GM13976 (cell line): Measurements from ENCODE around the gene SLCO2A1.

ENCODE experiments used
- DNase-seq: peaks from one replicate; pipeline ENCODE4 v3.0.0; 2012; ENCODE audit warnings: low spot score
- in situ Hi-C: fragments of 300-500 bp; cut with MboI; formaldehyde crosslinking; loops from one replicate; pipeline ENCODE4 v1.12.0; 2022; ENCODE audit warnings: low sequenced_read_pairs, mixed read lengths, inconsistent platforms; ENCODE audit not compliant: unreplicated experiment
- TF ChIP-seq, protein P1 (sequence below): IDR thresholded peaks from 2 replicates; pipeline ENCODE4 v1.5.1; 2012; ENCODE audit warnings: borderline replicate concordance, mild to moderate bottlenecking; ENCODE audit not compliant: insufficient read depth; ENCODE audit errors: extremely low read depth, missing control alignments, control extremely low read depth

The SLCO2A1 gene

DNA sequence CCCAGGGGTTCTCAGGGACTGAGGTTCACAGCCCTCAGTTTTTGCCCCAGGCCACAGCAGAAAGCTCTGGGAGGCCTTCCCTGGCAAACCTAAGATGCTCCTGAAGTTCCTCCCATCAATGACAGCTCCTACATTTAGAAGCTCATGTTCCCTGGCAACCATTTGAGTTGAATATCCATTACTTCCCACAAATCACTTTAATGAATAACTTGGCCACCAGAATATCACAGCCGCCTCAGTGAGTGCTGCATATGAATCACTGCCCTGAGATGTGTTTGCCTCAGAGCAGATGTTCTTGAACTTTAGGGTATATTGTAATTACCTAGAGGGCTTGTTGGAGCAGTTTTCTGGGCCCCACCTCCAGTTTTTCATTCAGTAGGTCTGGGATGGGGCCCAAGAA lies 27.4 kb downstream of the SLCO2A1 start:
- TF ChIP-seq, protein P1, sequence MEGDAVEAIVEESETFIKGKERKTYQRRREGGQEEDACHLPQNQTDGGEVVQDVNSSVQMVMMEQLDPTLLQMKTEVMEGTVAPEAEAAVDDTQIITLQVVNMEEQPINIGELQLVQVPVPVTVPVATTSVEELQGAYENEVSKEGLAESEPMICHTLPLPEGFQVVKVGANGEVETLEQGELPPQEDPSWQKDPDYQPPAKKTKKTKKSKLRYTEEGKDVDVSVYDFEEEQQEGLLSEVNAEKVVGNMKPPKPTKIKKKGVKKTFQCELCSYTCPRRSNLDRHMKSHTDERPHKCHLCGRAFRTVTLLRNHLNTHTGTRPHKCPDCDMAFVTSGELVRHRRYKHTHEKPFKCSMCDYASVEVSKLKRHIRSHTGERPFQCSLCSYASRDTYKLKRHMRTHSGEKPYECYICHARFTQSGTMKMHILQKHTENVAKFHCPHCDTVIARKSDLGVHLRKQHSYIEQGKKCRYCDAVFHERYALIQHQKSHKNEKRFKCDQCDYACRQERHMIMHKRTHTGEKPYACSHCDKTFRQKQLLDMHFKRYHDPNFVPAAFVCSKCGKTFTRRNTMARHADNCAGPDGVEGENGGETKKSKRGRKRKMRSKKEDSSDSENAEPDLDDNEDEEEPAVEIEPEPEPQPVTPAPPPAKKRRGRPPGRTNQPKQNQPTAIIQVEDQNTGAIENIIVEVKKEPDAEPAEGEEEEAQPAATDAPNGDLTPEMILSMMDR = no peak
- in situ Hi-C loops = no loop called here
- DNase-seq = no peak

DNA sequence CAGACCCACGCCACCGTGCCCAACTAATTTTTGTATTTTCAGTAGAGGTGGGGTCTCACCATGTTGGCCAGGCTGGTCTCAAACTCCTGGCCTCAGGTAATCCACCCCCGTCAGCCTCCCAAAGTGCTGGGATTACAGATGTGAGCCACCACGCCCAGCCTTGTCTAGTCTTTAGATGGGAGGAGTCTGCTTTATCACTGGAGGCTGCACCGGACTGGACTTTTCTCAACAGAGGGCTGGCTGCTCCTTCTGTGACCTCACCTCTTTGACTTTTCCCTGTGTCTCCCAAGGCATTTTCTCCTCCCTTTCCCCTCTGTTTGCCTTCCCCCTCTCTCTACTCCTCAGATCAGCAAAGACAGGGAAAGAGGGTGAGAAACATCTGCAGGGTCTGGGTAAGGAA lies 28.5 kb downstream of the SLCO2A1 start:
- DNase-seq = no peak

DNA sequence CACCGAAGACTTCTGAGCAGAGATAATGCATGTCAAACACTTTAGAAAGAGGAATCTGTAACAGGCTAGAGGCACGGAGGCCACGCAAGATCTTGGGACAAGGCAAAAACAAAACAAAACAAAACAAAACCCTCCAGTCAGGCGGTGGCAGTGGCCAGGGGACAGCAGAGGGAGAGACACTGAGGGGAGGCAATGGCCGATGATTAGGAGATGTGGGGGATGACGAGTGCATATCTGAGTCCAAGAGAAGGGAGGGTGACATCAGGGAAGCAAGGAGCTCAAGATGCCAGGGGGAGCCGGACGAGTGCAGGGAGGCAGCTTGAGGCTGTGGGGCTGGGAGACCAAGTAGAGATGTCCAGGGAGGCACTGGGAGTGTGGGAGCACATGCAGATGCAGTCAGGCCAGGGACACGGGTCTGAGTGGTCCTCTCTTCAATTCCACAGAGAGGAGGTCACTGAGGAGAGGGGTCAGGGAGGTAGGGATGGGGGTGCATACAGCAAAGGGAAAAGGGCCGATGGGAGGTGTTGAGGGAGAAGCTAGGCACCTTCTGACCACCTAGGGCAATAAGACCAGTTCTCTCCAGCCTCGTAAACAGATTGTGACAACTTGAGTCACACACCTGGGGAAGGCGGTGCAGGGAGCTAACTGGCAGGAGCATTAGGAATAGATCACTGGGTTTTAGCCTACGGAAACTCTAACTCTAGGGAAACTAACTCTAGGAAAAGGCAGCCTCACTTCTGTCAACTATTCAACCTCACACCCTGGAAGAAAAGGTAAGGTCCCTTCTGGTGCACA lies 29.6 kb downstream of the SLCO2A1 start:
- TF ChIP-seq, protein P1 = no peak
- in situ Hi-C loops = no loop called here
- no peak for DNase-seq

More for the DNA sequence above, 28.5 kb downstream of the SLCO2A1 start:
- in situ Hi-C loops = no loop called here
- TF ChIP-seq, protein P1 = no peak

DNA sequence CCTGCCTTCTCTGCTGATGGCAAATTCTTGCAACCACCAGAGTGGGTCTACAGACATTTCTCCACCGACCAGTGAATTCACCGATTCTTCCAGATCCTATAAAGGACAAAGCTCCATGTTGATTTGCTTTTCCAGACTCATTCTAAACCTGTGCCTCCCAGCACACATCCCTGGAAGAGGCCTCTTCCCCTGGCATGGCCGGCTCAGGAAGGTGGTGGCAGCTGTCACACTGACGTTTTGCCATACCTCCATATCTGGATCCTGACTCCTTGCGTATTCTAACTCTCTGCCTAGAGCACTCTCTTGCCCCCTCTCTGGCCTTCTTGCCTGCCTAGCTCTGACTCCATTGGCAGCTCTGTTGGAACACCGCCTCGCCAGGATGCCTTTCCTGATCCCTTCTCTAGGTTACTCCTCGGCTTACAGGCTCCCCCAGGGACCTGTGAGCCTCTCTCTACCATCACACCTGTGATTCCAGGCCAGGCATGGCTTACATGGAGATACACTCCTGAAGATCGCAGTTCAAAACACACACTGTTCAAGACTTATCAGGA lies 31.0 kb downstream of the SLCO2A1 start:
- TF ChIP-seq, protein P1 = no peak
- in situ Hi-C loops = no loop called here
- DNase-seq = no peak

DNA sequence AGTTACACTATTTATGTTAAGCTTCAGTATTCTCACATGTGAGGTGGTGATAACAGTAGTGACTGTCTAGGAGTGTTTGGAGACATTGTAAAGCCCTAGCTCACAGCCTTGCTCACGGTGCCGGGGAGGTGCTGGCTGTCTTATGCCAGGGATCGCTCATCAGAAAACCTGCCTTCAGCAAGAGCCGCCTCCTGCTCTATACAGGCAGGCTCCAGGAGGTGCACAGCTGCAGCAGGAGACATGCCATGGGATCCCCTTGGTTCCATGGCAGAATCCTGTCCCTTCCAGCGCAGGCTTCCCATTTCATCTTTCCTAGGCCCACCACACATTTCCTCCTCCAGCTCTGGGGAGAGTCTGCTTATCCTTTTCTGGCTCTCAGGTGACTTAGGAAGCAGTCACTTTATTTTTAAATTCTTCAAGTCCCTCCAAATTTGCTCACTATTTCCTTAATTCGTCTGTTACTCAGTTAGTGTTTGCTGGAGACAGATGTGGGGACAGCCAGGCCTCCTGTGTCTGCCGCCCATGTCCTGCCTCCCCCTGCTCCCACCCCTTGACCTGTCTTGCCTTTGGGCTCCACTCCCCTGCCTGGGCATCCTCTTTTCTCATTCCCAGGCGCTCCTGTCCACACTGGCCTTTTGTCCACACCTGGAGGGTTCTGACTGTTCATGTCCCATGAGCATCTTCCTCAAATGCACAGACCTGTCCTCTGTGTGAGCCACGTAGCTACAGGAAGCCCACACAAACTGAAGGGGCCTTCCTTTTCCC lies 31.7 kb downstream of the SLCO2A1 start:
- DNase-seq = no peak
- TF ChIP-seq, protein P1 = no peak
- in situ Hi-C loops = no loop called here

DNA sequence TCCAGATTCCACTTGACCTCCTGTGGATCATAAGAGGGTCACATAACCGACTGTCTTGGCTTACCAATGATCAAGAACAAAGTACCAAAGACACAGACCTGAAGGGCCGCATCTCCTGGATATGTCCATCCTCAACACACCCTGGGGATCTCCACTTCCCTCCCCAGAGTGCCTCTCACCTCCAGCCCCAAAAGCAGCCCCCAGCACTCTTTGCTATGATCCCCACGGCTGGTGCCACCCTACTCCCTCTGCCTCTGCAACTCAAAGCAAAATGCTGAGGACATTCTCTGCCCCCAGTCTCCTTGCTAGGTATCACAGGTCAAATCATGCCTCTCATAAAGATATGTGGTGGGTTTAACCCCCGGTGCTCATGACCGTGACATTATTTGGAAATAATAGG lies 32.7 kb downstream of the SLCO2A1 start:
- in situ Hi-C loops = no loop called here
- TF ChIP-seq, protein P1 = no peak

More for the DNA sequence above, 32.7 kb downstream of the SLCO2A1 start:
- no peak for DNase-seq
